Kidney epithelial cell (primary cell): Measurements from ENCODE around the gene KCNJ12. TPM values are rescaled to one million over a fixed set of nuclear protein-coding genes. Genes with fewer than 3 reads are reported as not detected.
"Not testable (repeated sequence)": the region's sequence is repeated elsewhere in the genome, so short reads cannot be mapped to it uniquely, and the experiment has no call there.

Experiments used
- DNase-seq: peaks from one replicate; pipeline ENCODE4 v3.0.0-alpha.2; 2010; ENCODE audit warnings: low read depth
- H3K27me3 ChIP-seq: 2 replicates; pipeline ENCODE4 v1.6.0; 2011; ENCODE audit warnings: low read length; ENCODE audit not compliant: control insufficient read depth, insufficient read depth
- H3K36me3 ChIP-seq: 2 replicates; pipeline ENCODE4 v1.5.1; 2011; ENCODE audit warnings: low read length; ENCODE audit not compliant: control insufficient read depth, insufficient read depth
- H3K4me3 ChIP-seq: 2 replicates; pipeline ENCODE4 v1.5.1; 2011; ENCODE audit warnings: low read depth, mild to moderate bottlenecking, control low read depth, low read length
- total RNA-seq: library from RNA; depleted of rRNA; stranded (reverse); fragments of >200 nt; gene quantifications from 2 replicates; pipeline ENCODE4 v1.2.3, GENCODE V29; 2015
- TF ChIP-seq, protein P1 (sequence below): IDR thresholded peaks from 2 replicates; pipeline ENCODE4 v1.5.1; 2011; ENCODE audit warnings: mild to moderate bottlenecking, moderate library complexity, low read length, control low read depth, inconsistent platforms; ENCODE audit not compliant: insufficient read depth, poor library complexity, severe bottlenecking

Gene KCNJ12
- total RNA-seq, 1 donor from 2014 or later = 2.5 TPM

DNA sequence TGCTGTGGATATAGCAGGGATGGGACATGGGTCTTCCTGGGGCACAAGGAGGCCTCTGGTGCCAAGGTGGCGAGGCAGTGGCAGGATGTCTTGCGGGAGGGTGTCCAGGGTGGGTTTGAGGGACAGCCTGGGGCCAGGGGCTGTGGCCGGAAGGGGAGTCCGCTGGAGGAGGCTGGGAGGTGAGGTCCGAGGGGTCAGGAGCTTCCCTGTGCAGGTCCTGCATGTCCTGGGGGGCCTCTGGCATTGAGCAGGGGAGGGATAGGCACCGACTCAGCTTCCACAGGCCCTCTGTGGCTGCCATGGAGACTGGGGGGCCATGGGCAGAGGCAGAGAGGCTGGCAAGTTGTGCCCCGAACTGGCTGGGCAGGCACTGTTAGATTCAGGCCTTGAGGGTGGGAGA, 38.5 kb downstream of the KCNJ12 start:
- H3K4me3 ChIP-seq, H3K27me3 ChIP-seq, DNase-seq, H3K36me3 ChIP-seq: not testable (repeated sequence)

DNA sequence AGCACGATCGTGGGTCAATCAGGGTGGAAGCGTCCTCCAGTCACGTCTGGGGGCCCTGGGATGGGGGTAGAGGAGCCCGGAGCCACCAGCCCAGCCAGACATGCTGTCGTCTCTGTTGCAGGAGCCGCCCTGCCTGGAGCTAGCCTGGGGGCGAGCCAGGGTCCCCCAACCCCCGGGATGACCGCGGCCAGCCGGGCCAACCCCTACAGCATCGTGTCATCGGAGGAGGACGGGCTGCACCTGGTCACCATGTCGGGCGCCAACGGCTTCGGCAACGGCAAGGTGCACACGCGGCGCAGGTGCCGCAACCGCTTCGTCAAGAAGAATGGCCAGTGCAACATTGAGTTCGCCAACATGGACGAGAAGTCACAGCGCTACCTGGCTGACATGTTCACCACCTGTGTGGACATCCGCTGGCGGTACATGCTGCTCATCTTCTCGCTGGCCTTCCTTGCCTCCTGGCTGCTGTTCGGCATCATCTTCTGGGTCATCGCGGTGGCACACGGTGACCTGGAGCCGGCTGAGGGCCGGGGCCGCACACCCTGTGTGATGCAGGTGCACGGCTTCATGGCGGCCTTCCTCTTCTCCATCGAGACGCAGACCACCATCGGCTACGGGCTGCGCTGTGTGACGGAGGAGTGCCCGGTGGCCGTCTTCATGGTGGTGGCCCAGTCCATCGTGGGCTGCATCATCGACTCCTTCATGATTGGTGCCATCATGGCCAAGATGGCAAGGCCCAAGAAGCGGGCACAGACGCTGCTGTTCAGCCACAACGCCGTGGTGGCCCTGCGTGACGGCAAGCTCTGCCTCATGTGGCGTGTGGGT, 39.2 kb downstream of the KCNJ12 start:
- DNase-seq, H3K4me3 ChIP-seq, H3K36me3 ChIP-seq, H3K27me3 ChIP-seq: not testable (repeated sequence)

DNA sequence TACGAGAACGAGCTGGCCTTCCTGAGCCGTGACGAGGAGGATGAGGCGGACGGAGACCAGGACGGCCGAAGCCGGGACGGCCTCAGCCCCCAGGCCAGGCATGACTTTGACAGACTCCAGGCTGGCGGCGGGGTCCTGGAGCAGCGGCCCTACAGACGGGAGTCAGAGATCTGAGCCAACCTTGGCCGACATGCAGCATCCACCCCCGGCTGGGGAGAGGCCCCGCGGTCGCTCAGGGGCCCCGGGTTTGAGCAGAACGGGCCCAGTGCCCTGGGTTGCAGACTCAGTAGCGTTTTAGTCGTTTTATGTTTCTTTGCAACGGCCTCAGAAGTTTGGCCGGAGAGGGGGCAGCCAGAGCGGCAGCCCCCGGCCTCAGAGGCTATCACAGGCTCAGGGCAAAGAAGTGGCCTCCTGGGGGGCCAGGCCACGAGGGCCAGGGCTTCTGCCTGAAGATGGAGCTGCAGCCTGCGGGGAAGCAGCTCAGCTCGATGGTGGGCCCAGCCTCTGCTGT, 40.4 kb downstream of the KCNJ12 start:
- H3K36me3 ChIP-seq, DNase-seq, H3K4me3 ChIP-seq, H3K27me3 ChIP-seq: not testable (repeated sequence)

- not testable (repeated sequence) for H3K36me3 ChIP-seq, H3K4me3 ChIP-seq, DNase-seq, H3K27me3 ChIP-seq
These were observed 41.2 kb downstream of the KCNJ12 start for GRCh38 chr17:21417349-21417748.

DNA sequence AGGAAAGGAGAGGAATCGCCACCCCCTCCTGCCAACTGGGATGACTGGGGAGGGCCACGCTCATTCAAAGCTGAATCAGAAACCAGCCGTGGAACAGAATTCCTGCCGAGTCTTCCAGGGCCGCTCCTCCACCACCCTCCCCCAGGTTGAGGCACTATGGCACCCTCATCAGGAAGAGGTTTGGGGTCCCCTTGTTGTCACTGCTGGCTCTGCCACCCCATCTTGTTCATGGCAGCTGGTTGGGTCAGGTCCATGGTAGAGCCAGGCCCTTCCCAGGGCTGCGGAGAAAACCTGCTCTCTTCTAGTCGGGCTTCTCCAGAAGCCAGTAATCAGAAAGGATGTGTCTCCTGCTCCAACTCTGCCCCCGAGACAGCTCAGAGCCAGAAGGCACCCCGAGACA, 41.8 kb downstream of the KCNJ12 start:
- DNase-seq = no peak
- no peaks in the 10 kb centered on the region for H3K27me3 ChIP-seq
- TF ChIP-seq, protein P1, sequence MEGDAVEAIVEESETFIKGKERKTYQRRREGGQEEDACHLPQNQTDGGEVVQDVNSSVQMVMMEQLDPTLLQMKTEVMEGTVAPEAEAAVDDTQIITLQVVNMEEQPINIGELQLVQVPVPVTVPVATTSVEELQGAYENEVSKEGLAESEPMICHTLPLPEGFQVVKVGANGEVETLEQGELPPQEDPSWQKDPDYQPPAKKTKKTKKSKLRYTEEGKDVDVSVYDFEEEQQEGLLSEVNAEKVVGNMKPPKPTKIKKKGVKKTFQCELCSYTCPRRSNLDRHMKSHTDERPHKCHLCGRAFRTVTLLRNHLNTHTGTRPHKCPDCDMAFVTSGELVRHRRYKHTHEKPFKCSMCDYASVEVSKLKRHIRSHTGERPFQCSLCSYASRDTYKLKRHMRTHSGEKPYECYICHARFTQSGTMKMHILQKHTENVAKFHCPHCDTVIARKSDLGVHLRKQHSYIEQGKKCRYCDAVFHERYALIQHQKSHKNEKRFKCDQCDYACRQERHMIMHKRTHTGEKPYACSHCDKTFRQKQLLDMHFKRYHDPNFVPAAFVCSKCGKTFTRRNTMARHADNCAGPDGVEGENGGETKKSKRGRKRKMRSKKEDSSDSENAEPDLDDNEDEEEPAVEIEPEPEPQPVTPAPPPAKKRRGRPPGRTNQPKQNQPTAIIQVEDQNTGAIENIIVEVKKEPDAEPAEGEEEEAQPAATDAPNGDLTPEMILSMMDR = no peak
- no peaks in the 10 kb centered on the region for H3K36me3 ChIP-seq
- H3K4me3 ChIP-seq = no peak overlapping the region

GRCh38 chr17:21418446-21419298, 42.5 kb downstream of the KCNJ12 start:
- no peaks in the 10 kb centered on the region for H3K27me3 ChIP-seq
- no peak overlapping the region for H3K4me3 ChIP-seq
- no peak for DNase-seq
- TF ChIP-seq, protein P1 = no peak
- H3K36me3 ChIP-seq = no peaks in the 10 kb centered on the region

- Histone ChIP-seq H3K27me3 (no peaks in the 10 kb centered on the region), H3K36me3 (no peaks in the 10 kb centered on the region), H3K4me3 (no peak overlapping the region)
- no peak for DNase-seq
- TF ChIP-seq, protein P1 = no peak
These were observed 43.4 kb downstream of the KCNJ12 start for GRCh38 chr17:21419299-21420239.

DNA sequence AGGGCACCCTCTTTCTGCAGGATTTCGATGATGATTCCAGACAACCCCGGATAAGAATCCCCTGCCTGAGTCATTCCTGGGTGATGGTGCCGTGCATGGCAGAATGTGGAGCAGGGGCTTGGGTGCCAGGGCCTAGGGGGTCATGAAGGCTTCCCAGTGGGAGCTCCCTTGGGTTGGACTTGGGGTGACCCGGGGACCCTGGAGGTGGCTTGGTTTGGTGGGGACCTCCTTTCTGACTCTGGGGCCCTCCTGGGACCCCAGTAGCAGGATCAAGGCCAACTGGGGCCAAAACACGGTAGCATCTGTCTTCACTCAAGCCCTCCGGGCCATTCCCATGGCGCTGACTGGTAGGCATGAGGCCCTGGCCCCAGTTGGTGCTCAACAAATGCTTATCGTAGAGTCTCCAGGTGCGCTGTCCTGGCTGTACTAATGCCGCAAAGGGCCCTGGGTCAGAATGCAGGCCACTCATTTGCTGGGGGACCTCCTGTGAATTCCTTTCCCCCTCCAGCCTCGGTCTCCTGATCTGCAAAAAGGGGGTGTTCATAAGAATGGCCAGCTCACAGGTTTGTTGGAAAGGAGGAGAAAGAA, 44.4 kb downstream of the KCNJ12 start:
- not testable (repeated sequence) for H3K4me3 ChIP-seq, DNase-seq, H3K27me3 ChIP-seq, H3K36me3 ChIP-seq

DNA sequence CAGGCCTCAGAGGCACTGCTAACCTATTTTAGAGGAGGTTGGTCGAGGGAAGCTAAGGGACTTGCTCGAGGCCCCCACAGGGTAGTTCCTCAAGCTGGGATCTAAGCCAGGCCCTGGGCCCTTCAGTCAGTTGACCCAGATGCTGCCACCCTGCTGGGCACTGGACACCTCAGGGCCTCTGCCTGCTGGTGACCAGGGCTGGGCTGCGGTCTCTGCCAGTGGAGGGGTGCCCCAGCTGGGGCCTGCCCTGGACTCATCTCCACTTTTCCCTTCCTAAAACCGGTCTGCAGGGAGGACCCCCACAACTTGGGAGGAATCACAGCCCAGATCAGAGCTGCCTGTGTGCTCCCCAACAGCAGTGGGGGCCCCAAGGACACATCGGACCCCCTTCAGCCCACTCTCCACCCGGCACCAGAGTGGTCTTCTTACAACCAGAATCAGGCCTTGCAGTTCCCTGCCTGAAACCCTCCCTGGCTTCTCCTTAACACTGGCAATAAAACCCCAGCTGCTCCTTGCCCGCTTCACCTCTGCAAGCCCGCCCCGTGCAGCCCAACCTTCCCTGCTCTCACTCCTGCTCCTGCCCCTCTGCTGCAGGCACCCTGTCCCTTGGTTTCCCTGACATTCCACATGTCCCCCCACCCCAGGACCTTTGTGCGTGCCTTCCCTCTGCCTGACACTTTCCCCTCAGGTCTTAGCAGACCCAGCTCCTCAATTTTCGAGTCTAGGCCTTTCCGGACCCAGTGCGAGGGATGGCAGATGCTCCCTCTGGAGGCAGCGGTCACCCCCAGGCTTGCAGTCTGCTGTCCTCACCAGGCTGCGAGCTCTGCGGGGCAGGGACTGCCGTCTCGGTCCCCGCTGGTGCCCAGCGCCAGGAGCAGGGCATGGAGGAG, 45.5 kb downstream of the KCNJ12 start:
- H3K4me3 ChIP-seq, H3K27me3 ChIP-seq, DNase-seq, H3K36me3 ChIP-seq: not testable (repeated sequence)
